Prostate gland (tissue), 2 donors: ENCODE data around the gene FADS2.

Experiments
- POLR2A ChIP-seq: fragments of 450-650 bp; IDR thresholded peaks from one replicate; pipeline ENCODE4 v1.6.1; 2016; ENCODE audit warnings: antibody characterized with exemption, mild to moderate bottlenecking
- POLR2AphosphoS5 ChIP-seq: sonication (generic); formaldehyde crosslinking; IDR thresholded peaks from one replicate; pipeline ENCODE4 v1.6.1; 2017; ENCODE audit warnings: antibody characterized with exemption
- TF ChIP-seq, protein P1 (sequence below), 4 experiments: fragments of 200-600 bp in 2 of 4; fragments of 450-650 bp in 2 of 4; sonication (generic) in 2 of 4; IDR thresholded peaks; 1 replicate in 3 of 4; 2 replicates in 1 of 4; pipeline ENCODE4 v1.5.1; 2016 to 2019; ENCODE audit warnings: antibody characterized with exemption in 4 of 4, mild to moderate bottlenecking in 2 of 4, moderate library complexity in 2 of 4

DNA sequence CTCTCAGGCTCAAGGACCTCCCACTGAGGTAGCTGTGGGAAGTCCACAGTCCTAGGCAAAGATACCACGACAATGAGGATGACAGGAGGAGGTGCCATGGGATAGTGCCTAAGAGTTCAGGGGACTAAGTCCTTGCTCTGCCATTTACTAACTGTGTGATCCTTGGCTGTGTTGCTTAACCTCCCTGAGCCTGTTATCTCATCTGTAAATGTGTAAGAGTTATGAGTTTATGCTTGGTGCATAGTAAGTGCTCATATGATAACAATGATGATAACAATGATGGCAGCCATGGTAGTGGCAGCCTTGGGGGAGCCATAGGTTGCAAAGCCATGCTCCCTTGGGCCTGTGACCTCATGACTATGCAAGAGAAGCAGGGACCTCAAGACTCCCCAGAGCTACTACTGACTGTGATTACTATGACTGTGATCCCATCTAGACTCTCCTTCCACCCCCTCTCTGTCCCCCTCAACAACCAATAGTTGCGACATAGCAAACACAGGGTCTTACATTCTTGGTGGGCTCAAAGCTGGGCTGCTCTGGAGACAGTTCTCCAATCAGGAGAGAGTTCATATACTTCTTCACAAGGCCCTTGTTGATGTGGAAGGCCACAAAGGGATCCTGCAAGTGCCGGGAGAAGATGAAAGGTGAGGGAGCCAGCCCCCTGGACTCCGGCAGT, 15.2 kb upstream of the FADS2 start:
- TF ChIP-seq, protein P1, sequence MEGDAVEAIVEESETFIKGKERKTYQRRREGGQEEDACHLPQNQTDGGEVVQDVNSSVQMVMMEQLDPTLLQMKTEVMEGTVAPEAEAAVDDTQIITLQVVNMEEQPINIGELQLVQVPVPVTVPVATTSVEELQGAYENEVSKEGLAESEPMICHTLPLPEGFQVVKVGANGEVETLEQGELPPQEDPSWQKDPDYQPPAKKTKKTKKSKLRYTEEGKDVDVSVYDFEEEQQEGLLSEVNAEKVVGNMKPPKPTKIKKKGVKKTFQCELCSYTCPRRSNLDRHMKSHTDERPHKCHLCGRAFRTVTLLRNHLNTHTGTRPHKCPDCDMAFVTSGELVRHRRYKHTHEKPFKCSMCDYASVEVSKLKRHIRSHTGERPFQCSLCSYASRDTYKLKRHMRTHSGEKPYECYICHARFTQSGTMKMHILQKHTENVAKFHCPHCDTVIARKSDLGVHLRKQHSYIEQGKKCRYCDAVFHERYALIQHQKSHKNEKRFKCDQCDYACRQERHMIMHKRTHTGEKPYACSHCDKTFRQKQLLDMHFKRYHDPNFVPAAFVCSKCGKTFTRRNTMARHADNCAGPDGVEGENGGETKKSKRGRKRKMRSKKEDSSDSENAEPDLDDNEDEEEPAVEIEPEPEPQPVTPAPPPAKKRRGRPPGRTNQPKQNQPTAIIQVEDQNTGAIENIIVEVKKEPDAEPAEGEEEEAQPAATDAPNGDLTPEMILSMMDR (IDR thresholded peaks at IDR 0.05): no peak
- TF ChIP-seq POLR2A (no peak), POLR2AphosphoS5 (no peak)
